Activated CD4-positive, alpha-beta T cell treated with anti-CD3 and anti-CD28 coated beads for 48 hours (primary cell): ENCODE data around the gene HJURP.
"Not testable (repeated sequence)": the region's sequence is repeated elsewhere in the genome, so short reads cannot be mapped to it uniquely, and the experiment has no call there.

Experiments used
- DNase-seq: peaks from one replicate; pipeline ENCODE4 v3.0.0-alpha.2; 2020

Gene HJURP, protein sequence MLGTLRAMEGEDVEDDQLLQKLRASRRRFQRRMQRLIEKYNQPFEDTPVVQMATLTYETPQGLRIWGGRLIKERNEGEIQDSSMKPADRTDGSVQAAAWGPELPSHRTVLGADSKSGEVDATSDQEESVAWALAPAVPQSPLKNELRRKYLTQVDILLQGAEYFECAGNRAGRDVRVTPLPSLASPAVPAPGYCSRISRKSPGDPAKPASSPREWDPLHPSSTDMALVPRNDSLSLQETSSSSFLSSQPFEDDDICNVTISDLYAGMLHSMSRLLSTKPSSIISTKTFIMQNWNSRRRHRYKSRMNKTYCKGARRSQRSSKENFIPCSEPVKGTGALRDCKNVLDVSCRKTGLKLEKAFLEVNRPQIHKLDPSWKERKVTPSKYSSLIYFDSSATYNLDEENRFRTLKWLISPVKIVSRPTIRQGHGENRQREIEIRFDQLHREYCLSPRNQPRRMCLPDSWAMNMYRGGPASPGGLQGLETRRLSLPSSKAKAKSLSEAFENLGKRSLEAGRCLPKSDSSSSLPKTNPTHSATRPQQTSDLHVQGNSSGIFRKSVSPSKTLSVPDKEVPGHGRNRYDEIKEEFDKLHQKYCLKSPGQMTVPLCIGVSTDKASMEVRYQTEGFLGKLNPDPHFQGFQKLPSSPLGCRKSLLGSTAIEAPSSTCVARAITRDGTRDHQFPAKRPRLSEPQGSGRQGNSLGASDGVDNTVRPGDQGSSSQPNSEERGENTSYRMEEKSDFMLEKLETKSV

DNA sequence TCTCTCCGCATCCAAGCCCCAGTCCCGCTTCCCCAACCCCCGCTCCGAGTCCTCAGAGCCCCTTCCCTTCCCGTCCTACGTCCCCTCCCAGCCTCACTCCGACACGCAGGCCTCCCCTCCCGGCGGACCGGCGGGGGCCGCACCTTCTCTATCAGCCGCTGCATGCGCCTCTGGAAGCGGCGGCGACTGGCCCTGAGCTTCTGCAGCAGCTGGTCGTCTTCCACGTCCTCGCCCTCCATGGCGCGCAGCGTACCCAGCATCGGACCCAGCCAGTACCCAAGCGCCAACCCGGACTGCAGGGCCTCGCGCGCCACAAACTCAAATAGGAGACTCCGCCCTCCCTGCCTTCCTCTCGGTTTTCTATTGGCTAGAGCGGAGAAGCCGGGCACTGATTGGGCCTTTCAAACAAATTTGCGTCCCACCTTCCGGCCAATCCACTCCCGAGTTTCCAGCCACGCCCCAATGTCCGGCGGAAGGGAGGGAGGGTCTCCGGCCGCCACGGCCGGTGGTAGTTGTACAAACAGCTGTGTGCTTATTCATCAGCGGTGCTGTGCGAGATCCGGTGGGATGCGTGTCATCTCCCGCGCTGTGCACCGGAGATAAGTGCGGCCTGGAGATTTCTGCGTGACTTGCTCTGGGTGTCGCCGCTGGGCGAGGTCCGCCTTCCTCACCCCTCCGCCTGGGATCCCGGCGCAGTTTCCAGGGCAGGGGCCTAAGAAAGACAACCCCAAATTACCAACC is at the start of gene HJURP:
TSS of gene HJURP (minus strand) at position 295 of the 741 bp plus-strand sequence. CDS start at position 260, 35 bp downstream.
- DNase-seq: peak; percentile 94

DNA sequence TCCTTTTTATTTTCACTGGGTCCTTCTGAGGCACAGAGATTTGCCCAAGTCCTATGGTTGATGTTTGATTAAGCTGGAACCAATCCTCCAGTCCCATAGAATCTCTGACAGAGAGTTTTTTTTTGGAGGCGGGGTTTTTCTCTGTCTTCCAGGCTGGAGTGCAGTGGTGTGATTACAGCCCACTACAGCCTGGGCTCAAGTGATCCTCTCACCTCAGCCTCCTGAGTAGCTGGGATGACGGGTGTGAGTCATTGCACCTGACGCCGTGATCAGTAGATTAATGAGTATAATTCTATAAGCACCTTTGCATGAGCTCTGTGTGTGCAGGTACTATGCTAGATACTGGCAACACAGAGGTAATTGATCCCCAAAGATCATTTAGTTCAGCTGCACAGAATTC is 47.5 kb upstream of the HJURP start:
- no peak for DNase-seq

DNA sequence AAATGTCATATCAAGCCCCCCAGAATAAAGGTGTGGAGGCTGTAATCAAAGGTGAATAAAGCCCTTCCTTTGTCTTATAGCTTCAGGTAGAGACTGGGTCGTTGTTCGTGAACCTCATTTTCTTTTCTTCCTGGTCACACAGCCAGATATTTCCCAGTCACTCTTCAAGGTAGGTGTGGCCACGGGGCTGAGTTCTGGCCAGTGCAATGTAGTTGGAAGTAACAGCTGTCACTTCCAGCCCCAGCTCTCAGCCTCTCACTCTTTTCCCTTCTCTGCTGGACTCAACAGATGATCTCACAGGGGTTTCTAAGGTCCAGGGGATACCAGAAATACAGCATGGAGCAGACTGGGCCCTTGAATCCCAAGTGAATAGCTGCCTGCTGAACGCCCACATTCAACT is 47.0 kb upstream of the HJURP start:
- DNase-seq: no peak

DNA sequence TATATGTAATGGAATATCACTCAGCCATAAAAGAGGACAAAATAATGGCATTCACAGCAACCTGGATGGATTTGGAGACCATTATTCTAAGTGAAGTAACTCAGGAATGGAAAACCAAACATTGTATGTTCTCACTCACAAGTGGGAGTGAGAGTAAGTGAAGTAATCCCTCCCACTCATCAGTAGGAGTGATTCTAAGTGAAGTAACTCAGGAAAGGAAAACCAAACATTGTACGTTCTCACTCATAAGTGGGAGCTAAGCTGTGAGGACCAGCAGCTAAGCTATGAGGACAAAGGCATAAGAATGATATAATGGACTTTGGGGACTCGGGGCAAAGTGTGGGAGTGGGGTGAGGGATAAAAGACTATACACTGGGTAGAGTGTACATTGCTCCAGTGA is 41.9 kb upstream of the HJURP start:
- not testable (repeated sequence) for DNase-seq

DNA sequence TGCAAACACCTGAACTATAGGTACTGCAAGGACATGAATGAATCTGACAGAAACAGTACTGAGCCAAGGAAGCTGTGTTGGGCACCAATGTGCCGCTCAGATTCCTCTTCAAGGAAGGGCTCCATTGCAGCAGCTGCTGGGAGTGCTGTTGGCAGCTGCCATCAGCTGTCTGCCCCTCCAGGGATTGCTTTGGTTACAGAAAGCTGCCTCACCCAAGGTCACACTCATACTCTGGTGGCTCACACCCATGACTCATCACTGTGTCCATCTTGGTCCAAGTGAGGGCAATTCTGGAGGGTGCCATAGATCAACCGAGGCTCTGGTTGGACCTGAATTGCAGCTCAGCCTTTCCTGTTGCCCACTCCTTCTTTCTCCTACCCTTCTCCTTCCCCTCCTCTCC is 38.5 kb upstream of the HJURP start:
- no peak for DNase-seq

DNA sequence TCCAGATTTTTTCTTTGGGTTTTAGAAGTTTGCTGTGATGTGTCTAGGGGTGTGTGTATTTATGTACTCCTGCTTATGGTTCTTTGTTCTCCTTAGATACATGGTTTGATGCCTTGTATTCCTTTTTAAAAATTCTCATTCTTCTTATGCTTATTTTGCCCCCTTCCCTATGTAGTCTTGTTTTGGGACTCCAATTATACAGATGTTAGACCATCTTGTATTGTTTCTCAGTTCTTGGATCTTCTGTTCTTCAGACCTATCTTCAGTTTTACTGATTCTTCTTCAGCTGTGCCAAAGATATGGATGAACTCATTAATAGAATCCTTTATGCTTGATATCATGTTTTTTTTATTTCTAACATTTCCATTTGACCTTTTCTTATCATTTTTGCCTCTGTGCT is 28.0 kb upstream of the HJURP start:
- DNase-seq: no peak

DNA sequence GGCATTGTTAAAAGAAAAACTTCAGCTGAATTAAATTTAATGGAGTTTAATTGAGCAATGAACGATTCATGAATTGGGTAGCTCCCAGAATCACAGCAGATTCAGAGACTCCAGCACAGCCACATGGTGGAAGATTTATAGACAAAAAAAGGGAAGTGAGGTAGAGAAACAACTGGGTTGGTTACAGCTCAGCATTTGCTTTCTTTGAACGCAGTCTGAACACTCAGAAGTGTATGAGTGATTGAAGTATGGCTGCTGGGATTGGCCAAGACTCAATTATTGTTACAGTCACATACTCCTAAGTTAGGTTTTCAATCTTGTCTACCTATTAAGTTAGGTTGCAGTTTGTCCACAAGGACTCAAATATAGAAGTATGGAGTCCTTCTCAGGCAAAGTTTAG is 17.8 kb upstream of the HJURP start:
- not testable (repeated sequence) for DNase-seq

DNA sequence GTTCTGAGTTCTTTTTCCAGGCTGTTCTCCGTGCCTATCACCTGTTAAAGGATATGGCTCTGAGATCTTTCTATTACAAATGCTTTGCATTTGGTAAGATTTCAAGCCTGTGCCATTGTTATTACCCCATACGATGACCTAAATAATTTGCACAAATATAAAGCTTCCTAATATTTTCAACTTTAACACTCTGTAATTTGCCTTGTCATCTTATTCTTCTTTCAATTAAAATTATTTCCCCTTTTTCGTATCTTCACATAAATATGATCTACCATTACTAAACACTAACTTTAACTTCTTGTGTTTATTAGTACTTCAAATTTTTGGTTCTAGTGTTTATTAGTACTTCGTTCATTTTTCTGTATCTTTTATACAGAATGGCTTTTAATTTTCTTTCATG is 17.1 kb upstream of the HJURP start:
- DNase-seq: no peak

DNA sequence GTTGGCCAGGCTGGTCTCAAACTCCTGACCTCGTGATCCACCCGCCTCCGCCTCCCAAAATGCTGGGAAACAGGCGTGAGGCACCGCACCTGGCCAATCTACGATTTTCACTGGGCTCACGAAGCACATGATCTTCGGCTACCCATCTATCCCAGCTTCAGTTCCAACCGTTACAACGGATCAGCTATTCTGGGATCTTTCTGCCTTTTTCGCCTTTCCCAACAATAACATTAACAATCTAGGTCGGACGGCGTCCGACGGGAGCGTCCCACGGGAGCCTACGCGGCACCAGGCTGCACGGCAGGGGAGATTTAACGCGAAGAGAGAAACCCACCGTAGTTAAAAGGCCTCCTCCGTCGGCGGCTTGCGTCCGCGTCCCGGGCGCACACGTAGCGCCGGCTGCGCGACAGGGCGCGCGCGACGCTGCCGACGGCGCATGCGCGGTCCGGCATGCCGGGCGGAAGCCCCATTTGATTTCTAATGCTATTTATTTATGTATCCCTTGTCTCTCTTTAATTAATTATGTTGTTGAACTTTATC is 13.7 kb upstream of the HJURP start, which contains the start of gene MSL3B:
TSS of gene MSL3B (minus strand) at position 394 of the 540 bp plus-strand sequence.
- peak; percentile 67 for DNase-seq

DNA sequence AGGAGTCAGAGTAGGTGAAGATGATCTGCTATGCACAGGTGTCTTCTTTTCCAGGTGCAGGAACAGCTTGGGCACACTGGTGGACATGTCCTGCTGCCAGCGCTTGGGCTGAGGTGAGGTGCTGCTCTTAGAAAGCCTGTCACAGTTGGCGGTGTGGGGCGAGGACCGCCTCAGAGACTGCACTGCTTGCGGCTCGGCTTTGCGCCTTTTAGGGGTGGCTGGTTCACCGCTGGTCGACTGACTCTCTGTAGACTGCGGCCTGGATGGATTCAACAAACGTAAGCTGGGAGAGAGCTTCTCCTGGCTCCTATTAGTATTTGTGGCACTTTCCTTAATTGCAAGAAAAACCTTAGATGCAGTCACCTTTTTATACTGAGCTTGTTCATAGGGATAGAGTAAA is 12.1 kb upstream of the HJURP start:
- no peak for DNase-seq

DNA sequence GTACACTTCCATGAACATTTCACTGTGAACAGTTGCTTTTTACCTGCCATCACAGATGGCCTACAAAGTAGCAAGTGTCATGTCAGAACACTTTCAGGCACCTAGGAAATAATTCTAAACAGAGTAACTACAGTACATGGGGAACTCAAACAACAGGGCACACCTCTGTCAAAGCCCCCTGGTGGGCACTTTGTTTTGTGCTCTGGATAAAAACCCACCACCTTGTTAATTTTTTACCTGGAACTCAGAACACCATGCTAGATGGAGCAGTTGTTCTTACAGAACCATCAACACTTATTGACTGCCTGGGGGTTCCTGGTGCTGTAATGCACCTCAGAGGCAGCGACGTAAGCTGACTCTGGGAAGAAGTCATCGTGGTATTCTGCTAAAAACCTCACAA is 11.5 kb upstream of the HJURP start:
- DNase-seq: peak; percentile 30

DNA sequence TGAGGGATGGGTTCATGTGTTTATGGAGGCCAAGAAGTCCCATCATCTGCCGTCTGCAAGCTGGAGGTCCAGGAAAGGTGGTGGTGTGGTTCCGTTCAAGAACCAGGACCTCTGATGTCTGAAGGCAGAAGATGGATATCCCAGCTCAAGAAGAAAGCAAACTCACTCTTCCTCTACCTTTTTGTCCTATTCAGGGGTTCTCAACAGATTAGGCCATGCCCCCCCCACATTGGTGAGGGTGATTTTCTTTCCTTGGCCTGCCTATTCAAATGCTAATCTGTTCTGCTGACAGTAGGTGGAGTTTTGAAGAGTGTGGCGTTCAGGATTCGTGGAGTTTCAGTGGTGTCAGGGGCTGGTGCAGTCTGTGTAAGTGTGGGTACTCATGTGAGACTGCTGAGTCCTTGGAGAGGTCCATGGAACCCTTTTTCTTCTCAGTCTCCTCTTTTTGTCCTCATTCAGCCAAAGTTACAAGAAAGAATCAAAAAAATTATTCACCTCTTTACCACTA is 8.0 kb upstream of the HJURP start:
- DNase-seq: no peak

DNA sequence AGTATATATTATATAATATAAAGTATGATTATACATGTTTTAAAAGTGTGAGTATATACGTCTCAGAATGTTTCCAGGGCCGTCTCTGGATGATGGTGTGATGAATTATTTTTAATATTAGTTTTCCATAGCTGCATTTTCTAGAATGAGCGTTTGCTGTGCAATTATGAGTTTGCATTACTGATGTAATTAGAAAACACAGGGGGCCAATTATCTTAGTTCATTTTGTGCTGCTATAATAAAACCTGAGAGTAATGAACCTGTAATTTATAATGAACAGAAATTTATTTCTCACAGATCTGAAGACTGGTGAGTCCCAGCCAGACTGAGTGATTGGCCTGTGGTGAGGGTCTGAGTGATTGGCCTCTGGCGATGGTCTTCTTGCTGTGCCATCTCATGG is 4.0 kb upstream of the HJURP start:
- DNase-seq: no peak

DNA sequence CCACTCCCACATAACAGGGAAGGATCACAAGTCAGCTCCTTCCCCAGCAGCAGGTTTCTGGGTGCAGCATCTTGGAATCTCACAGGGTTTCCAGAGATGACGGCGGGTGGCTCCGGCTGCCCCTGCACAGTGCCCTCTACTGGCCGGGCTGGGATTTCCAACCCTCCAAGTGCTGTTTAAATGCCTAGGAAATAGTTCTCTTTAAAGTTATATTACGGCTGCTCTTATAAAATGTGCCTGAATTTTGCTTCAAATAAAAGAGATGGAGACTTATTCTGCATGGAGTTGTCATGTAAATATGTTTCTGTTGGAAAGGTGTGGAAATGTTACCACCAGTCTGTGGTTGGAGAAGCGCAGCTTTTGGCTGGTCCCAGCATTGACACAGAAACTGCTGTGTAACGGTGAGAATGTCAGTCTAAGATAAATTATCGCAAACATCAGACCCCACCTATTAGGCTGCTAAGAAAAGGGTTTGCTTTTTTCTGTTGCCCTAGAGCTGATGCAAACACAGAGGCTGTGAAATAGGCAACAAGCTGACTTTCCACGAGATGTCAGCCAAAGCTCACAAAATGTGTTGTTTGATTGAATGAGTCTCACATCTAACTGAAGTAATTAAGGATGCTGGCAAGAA is 3.3 kb upstream of the HJURP start:
- DNase-seq: peak; percentile 76

DNA sequence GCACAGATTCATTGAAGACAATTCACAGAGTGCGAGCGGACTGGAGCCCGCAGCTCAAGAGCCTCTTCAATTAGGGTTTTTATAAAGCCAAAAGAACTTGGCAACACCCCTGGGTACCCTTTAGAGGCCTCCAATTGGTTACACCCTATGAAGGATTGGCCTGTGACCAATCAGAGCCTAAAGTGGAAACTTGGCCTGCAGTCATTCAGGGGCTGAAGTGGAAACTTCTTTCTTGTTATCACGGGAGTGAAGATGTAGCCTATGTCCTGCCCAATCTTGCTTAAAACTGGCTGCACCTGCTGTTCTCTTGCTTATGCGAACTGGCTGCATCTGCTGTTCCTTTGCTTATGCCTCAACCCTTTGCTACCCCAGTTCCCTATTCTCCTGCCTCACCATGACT is 1.8 kb upstream of the HJURP start:
- no peak for DNase-seq

DNA sequence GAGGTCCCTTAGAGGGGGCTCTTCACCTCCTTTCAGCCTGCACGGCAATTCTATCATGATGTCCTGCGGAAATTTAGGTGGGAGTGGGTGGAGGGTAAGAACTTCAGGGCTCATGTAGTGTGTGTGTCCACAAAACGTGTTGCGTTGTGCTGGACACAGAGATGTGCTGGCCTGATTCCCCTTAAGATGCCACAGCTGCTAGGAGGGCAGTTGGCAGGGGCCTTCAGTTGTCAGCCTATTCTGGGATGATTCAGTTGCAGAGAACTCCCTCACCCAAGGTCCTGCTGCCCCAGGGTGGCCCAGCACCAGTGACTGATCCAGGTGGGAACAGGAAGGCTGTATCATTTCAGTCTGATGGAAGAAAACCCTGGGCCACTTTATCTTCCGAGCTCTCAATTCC is 1.0 kb upstream of the HJURP start:
- DNase-seq: no peak

DNA sequence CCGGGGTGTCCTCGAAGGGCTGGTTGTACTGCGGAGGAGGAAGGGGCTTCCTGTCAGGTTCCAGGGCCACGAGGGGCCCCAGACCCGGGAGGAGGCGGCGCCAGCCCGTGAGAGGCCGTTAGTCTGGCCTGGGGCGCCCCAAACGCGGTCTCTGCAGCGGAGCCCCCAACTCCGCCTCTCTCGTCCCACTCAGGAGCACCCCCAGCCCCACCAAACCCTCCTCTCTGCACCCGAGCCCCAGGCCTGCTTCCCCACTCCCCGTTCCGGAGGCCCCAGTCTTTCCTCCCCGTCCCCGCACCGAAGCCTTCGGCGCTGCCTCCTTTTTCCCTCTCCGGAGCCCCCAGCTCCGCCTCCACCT is 473 bp downstream of the HJURP start:
- no peak for DNase-seq

DNA sequence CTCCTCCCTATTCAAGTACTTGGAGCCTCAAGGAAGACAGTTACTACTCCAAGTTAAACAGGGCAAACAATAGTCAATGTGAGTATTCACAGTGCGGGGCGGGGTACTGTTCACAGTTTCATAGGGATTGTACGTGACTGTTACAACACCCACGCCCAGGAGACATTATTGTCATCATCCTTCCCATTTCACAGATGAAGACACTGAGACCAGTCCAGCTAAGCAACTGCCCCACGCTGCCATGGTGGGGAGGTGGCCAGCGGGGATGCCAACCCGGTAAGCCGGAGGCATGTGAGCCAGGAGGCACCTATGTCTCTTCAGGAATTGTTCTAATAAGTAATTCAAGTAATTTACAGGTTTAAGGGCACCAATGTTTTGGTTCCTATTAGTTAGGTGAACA is 982 bp downstream of the HJURP start:
- no peak for DNase-seq

DNA sequence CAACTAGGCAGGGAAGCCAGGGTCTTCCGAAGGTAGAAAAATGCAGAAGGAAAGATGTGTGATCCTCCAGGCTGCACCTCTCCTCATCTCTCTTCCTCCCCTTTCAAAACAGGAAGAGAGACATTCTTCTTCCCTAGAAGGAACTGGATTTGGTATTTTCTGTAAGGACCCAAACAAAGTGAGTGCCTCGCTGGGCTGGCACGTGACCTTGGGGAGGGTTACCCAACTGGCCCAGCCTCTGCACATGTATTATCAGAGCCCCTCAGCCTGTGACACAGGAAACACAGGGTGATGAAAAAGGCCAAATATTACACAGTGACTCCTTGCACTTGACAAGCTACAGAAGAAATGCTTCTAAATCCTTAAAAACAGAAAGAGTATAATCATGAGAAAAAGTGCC is 2.3 kb downstream of the HJURP start:
- DNase-seq: no peak

DNA sequence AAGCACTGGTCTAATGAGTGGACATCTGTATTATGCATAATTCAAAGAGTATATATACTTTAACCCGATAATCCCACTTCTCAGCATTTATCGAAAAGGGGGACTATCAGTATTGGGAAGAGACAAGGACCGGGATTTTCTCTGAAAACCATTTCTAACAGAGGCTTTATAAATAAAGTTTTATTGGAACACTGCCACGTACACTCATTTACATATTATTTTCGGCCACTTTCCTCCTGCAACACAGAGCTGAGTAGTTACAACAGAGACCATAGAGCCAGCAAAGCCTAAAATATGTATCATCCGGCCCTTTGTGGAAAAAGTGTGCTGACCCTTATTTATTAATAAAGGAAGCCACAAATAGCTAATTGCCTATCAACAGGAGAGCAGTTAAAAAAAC is 3.2 kb downstream of the HJURP start:
- DNase-seq: no peak

DNA sequence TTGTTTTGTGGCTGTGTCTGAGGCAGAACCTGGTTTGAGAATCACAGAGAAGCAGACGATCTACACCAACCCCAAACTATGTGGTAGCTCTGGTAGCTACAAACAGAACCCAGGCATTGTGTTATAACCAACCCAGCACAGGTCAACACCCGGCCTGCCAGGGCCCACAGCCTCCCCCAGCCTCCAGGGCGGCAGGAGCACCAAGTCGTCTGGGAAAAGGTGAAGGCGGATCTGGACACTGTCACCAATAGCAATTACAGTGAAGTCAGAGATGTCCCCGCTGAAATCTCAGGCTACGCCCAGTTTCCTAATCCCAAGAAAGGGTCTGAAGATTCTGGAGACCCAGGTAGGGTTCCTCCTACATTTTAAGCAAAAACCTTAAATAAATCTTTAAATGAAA is 3.6 kb downstream of the HJURP start:
- no peak for DNase-seq

DNA sequence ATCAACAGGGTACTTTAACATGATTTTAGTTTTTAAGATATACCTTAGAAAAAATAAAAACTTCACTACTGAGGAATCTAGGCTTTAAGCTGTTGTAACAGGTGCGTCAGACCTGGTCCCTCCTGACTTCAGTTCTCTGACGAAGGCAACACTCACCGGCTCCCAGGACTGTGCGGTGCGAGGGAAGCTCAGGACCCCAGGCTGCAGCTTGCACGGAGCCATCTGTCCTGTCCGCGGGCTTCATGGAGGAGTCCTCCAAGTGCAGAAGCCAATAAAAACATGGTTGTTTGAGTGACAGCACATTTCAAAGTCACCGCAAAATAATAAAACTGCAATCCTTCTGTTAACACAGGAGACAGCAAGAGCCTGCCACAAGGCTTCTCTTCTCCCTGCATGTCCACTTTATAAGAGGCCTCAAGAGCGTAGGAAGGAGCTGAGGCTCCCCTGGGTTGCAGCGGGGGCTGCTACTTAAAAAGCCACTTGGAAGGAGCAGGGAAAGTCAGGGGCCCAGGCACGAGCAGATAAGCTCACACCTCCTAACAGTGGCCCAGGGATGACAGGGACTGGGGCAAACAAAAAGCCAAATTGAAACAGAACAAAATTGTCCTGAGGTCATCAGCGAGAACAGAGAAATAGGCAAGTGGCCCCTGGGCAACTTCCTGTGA is 4.6 kb downstream of the HJURP start:
- no peak for DNase-seq
